ENCODE results near the gene TVP23C. TPM values are rescaled to one million over a fixed set of nuclear protein-coding genes. Genes with fewer than 3 reads are reported as not detected.

TVP23C gene
- total RNA-seq, 1 donor from 2014 or later = 16.0 TPM

DNA sequence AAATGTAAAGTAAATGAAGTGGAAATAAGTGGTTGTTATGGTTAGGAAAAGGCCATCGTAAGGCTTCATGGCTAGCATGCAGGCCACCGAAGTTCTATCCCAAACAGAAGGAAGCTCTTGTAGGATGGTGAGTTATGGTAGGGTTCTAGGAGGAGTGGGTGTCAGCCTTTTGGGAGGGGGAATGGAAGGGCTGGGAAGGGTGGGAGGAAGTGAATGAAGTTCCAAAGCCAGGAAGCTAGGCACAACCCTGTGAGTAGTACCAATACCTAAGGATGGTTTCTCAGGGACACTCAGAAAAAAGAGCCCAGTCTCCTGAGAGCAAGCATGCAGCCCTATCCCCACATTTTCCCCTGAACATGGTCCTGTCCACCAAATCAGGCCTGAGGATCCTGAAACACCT lies 59.6 kb downstream of the TVP23C start:
- peaks cover 9% of the 10 kb centered on the region for H3K4me1 ChIP-seq
- TF ChIP-seq CTCF (IDR thresholded peaks at IDR 0.05) = no peak
- DNase-seq = no peak
- H3K36me3 ChIP-seq = no peaks in the 10 kb centered on the region
- H3K9me3 ChIP-seq = no peaks in the 10 kb centered on the region
- no peak overlapping the region for H3K4me3 ChIP-seq
- intact Hi-C loops (cut with DNase I) = no loop called here
- H3K27me3 ChIP-seq (ENCODE audit: low read depth) = no peaks in the 10 kb centered on the region
- ATAC-seq = no peak
- H3K27ac ChIP-seq = no peak overlapping the region

DNA sequence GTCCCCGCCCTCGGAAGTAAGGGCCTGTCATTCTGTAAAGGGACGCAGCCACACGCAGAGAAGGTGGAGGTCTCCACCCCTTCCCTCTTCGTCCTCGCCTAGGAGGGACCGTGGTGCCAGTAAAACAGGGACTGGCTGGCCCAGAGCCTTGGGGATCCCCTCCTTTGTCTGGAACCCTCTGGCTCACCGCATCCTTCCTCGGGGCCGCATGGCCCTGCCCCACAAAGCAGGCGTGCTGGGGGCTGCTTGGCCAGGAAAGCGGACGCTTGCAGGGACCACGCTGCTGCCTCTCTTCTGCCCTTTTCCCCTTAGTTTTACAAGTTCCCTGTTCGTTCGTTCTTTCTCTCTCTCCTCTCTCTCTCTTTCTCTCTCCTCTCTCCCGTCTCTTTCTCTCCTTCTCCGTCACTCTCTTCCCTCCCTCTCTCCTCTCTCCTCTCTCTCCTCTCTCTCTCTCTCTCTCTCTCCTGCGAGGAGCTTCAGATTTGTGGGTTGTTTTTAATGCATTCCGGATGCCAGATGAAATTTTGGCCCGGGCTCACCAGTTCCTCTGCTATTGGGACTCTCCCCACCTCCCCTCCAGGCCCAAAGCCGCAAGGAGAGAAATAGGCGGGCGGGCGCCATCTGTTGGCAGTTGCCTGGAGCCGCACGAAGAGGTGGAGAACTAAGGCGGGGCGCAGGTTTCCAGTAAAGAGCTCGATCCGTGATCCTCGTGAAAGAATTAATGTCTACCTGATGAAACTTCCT lies 60.7 kb downstream of the TVP23C start:
- Histone ChIP-seq H3K27ac (peak overlapping the region; percentile 66), H3K4me3 (peak overlapping the region; percentile 32), H3K4me1 (peaks cover 9% of the 10 kb centered on the region), H3K27me3 (ENCODE audit: low read depth) (no peaks in the 10 kb centered on the region), H3K9me3 (no peaks in the 10 kb centered on the region), H3K36me3 (no peaks in the 10 kb centered on the region)
- intact Hi-C loops (cut with DNase I) = no loop called here
- ATAC-seq = peak; percentile 92 to 93
- peak; percentile 84 for TF ChIP-seq CTCF (IDR thresholded peaks at IDR 0.05)
- DNase-seq = peak; percentile 90

GRCh38 chr17:15501793-15502192 lies 61.5 kb downstream of the TVP23C start:
- no peaks in the 10 kb centered on the region for H3K27me3 ChIP-seq (ENCODE audit: low read depth)
- intact Hi-C loops (cut with DNase I) = no loop called here
- TF ChIP-seq CTCF (IDR thresholded peaks at IDR 0.05) = no peak
- H3K4me3 ChIP-seq = peak overlapping the region; percentile 32
- peak in 1 of 2 donors; percentile 18 for ATAC-seq
- no peak for DNase-seq
- no peaks in the 10 kb centered on the region for H3K9me3 ChIP-seq
- peaks cover 9% of the 10 kb centered on the region for H3K4me1 ChIP-seq
- H3K36me3 ChIP-seq = no peaks in the 10 kb centered on the region
- peak overlapping the region; percentile 66 for H3K27ac ChIP-seq

GRCh38 chr17:15501282-15501681 lies 62.0 kb downstream of the TVP23C start:
- intact Hi-C loops (cut with DNase I) = no loop called here
- Histone ChIP-seq H3K36me3 (no peaks in the 10 kb centered on the region), H3K27me3 (ENCODE audit: low read depth) (no peaks in the 10 kb centered on the region), H3K9me3 (no peaks in the 10 kb centered on the region), H3K4me3 (no peak overlapping the region), H3K4me1 (peaks cover 9% of the 10 kb centered on the region), H3K27ac (peak overlapping the region; percentile 66)
- TF ChIP-seq CTCF (IDR thresholded peaks at IDR 0.05) = no peak
- ATAC-seq (no peak), DNase-seq (no peak)

GRCh38 chr17:15498107-15498506 lies 65.2 kb downstream of the TVP23C start:
- DNase-seq (no peak), ATAC-seq (no peak)
- H3K27me3 ChIP-seq (ENCODE audit: low read depth) = no peaks in the 10 kb centered on the region
- intact Hi-C loops (cut with DNase I) = no loop called here
- no peak for TF ChIP-seq CTCF (IDR thresholded peaks at IDR 0.05)
- H3K36me3 ChIP-seq = no peaks in the 10 kb centered on the region
- no peak overlapping the region for H3K27ac ChIP-seq
- no peak overlapping the region for H3K4me3 ChIP-seq
- peaks cover 8% of the 10 kb centered on the region for H3K4me1 ChIP-seq
- H3K9me3 ChIP-seq = no peaks in the 10 kb centered on the region
